ENCODE data around the gene GIGYF1. TPM values are rescaled to one million over a fixed set of nuclear protein-coding genes. Genes with fewer than 3 reads are reported as not detected.

The GIGYF1 gene
- total RNA-seq, 1 donor, result 26.3 TPM

- Histone ChIP-seq H3K4me1 (ENCODE audit: insufficient read depth, low read length) (peaks cover 43% of the 10 kb centered on the region), H3K27me3 (ENCODE audit: insufficient read depth, low read length) (no peaks in the 10 kb centered on the region), H3K4me3 (ENCODE audit: low read length) (peak overlapping the region; percentile 61), H3K9me3 (ENCODE audit: low read depth, low read length) (no peaks in the 10 kb centered on the region)
These were observed 545 bp downstream of the GIGYF1 start for GRCh38 chr7:100693312-100694097.

- Histone ChIP-seq H3K4me1 (ENCODE audit: insufficient read depth, low read length) (peaks cover 43% of the 10 kb centered on the region), H3K9me3 (ENCODE audit: low read depth, low read length) (no peaks in the 10 kb centered on the region), H3K27me3 (ENCODE audit: insufficient read depth, low read length) (no peaks in the 10 kb centered on the region), H3K4me3 (ENCODE audit: low read length) (peak overlapping the region; percentile 61)
These were observed 1.5 kb downstream of the GIGYF1 start for GRCh38 chr7:100692578-100692961.

- Histone ChIP-seq H3K4me1 (ENCODE audit: insufficient read depth, low read length) (peaks cover 43% of the 10 kb centered on the region), H3K9me3 (ENCODE audit: low read depth, low read length) (no peaks in the 10 kb centered on the region), H3K4me3 (ENCODE audit: low read length) (no peak overlapping the region), H3K27me3 (ENCODE audit: insufficient read depth, low read length) (no peaks in the 10 kb centered on the region)
These were observed 2.1 kb downstream of the GIGYF1 start for GRCh38 chr7:100691676-100692577.

GRCh38 chr7:100689230-100690135, 4.6 kb downstream of the GIGYF1 start:
- Histone ChIP-seq H3K4me1 (ENCODE audit: insufficient read depth, low read length) (peaks cover 38% of the 10 kb centered on the region), H3K4me3 (ENCODE audit: low read length) (no peak overlapping the region), H3K27me3 (ENCODE audit: insufficient read depth, low read length) (no peaks in the 10 kb centered on the region), H3K9me3 (ENCODE audit: low read depth, low read length) (no peaks in the 10 kb centered on the region)

GRCh38 chr7:100688326-100688860, 5.7 kb downstream of the GIGYF1 start:
- peaks cover 37% of the 10 kb centered on the region for H3K4me1 ChIP-seq (ENCODE audit: insufficient read depth, low read length)

GRCh38 chr7:100687751-100688300, 6.2 kb downstream of the GIGYF1 start:
- no peaks in the 10 kb centered on the region for H3K9me3 ChIP-seq (ENCODE audit: low read depth, low read length)
- no peak overlapping the region for H3K4me3 ChIP-seq (ENCODE audit: low read length)
- H3K4me1 ChIP-seq (ENCODE audit: insufficient read depth, low read length), result peaks cover 31% of the 10 kb centered on the region
- no peaks in the 10 kb centered on the region for H3K27me3 ChIP-seq (ENCODE audit: insufficient read depth, low read length)

More at GRCh38 chr7:100688326-100688860, 5.7 kb downstream of the GIGYF1 start:
- Histone ChIP-seq H3K4me3 (ENCODE audit: low read length) (no peak overlapping the region), H3K9me3 (ENCODE audit: low read depth, low read length) (no peaks in the 10 kb centered on the region), H3K27me3 (ENCODE audit: insufficient read depth, low read length) (no peaks in the 10 kb centered on the region)

- H3K4me3 ChIP-seq (ENCODE audit: low read length), result no peak overlapping the region
- H3K4me1 ChIP-seq (ENCODE audit: insufficient read depth, low read length), result peaks cover 26% of the 10 kb centered on the region
- H3K27me3 ChIP-seq (ENCODE audit: insufficient read depth, low read length), result no peaks in the 10 kb centered on the region
These were observed 6.8 kb downstream of the GIGYF1 start for GRCh38 chr7:100687261-100687660.

GRCh38 chr7:100686822-100687211, 7.2 kb downstream of the GIGYF1 start:
- Histone ChIP-seq H3K27me3 (ENCODE audit: insufficient read depth, low read length) (no peaks in the 10 kb centered on the region), H3K9me3 (ENCODE audit: low read depth, low read length) (no peaks in the 10 kb centered on the region), H3K4me3 (ENCODE audit: low read length) (no peak overlapping the region), H3K4me1 (ENCODE audit: insufficient read depth, low read length) (peaks cover 21% of the 10 kb centered on the region)

More at GRCh38 chr7:100687261-100687660, 6.8 kb downstream of the GIGYF1 start:
- H3K9me3 ChIP-seq (ENCODE audit: low read depth, low read length), result no peaks in the 10 kb centered on the region

GRCh38 chr7:100686201-100686821, 7.7 kb downstream of the GIGYF1 start:
- H3K9me3 ChIP-seq (ENCODE audit: low read depth, low read length), result no peaks in the 10 kb centered on the region
- no peaks in the 10 kb centered on the region for H3K27me3 ChIP-seq (ENCODE audit: insufficient read depth, low read length)
- no peak overlapping the region for H3K4me3 ChIP-seq (ENCODE audit: low read length)
- H3K4me1 ChIP-seq (ENCODE audit: insufficient read depth, low read length), result peaks cover 16% of the 10 kb centered on the region

GRCh38 chr7:100685631-100686145, 8.4 kb downstream of the GIGYF1 start:
- Histone ChIP-seq H3K27me3 (ENCODE audit: insufficient read depth, low read length) (no peaks in the 10 kb centered on the region), H3K4me3 (ENCODE audit: low read length) (no peak overlapping the region), H3K9me3 (ENCODE audit: low read depth, low read length) (no peaks in the 10 kb centered on the region)

GRCh38 chr7:100685049-100685605, 8.9 kb downstream of the GIGYF1 start:
- H3K4me1 ChIP-seq (ENCODE audit: insufficient read depth, low read length), result peaks cover 18% of the 10 kb centered on the region
- no peaks in the 10 kb centered on the region for H3K9me3 ChIP-seq (ENCODE audit: low read depth, low read length)
- H3K4me3 ChIP-seq (ENCODE audit: low read length), result no peak overlapping the region
- no peaks in the 10 kb centered on the region for H3K27me3 ChIP-seq (ENCODE audit: insufficient read depth, low read length)

More at GRCh38 chr7:100685631-100686145, 8.4 kb downstream of the GIGYF1 start:
- peaks cover 14% of the 10 kb centered on the region for H3K4me1 ChIP-seq (ENCODE audit: insufficient read depth, low read length)

- Histone ChIP-seq H3K27me3 (ENCODE audit: insufficient read depth, low read length) (no peaks in the 10 kb centered on the region), H3K9me3 (ENCODE audit: low read depth, low read length) (no peaks in the 10 kb centered on the region), H3K4me3 (ENCODE audit: low read length) (no peak overlapping the region), H3K4me1 (ENCODE audit: insufficient read depth, low read length) (peaks cover 18% of the 10 kb centered on the region)
These were observed 9.5 kb downstream of the GIGYF1 start for GRCh38 chr7:100684534-100685042.

All from mononuclear cell (primary cell).